ENCODE measurements around the gene PTPRK. TPM values are rescaled to one million over a fixed set of nuclear protein-coding genes. Genes with fewer than 3 reads are reported as not detected.

Gene PTPRK
- total and polyA plus RNA-seq, 2 of the 8 experiments (the other 6 are each of a cell fraction or from before 2014, with no cell fraction given), result 11.4 to 47.3 TPM

GRCh38 chr6:128336436-128337095, 183.8 kb downstream of the PTPRK start (continued):
- TF ChIP-seq NANOG (IDR thresholded peaks at IDR 0.05; ENCODE audit: insufficient read depth, low read depth, low read length, poor library complexity, severe bottlenecking) (no peak), YY1 (IDR thresholded peaks at IDR 0.05; ENCODE audit: low read depth, low read length) (no peak), HDAC6 (IDR thresholded peaks at IDR 0.05; ENCODE audit: low read depth, low read length) (no peak), PHF8 (conservative IDR thresholded peaks at IDR 0.05; ENCODE audit: low read depth, low read length) (no peak)
